Stimulated activated CD4-positive, alpha-beta T cell treated with anti-CD3 and anti-CD28 coated beads, Interleukin-1b, Interleukin-23, amount 100 ng/mL, for 1 hour (primary cell): ENCODE data around the gene HS3ST5.
"Not testable (repeated sequence)": the region's sequence is repeated elsewhere in the genome, so short reads cannot be mapped to it uniquely, and the experiment has no call there.

Experiments used
- DNase-seq, 2 donors: peaks; one replicate each; pipeline ENCODE4 v3.0.0-alpha.2; 2020; ENCODE audit warnings: low read depth in 2 of 2

The HS3ST5 gene

GRCh38 chr6:114092943-114093342 is 249.9 kb downstream of the HS3ST5 start:
- DNase-seq: no peak

- DNase-seq: no peak
Measured at GRCh38 chr6:114090626-114091025, 252.2 kb downstream of the HS3ST5 start.

DNA sequence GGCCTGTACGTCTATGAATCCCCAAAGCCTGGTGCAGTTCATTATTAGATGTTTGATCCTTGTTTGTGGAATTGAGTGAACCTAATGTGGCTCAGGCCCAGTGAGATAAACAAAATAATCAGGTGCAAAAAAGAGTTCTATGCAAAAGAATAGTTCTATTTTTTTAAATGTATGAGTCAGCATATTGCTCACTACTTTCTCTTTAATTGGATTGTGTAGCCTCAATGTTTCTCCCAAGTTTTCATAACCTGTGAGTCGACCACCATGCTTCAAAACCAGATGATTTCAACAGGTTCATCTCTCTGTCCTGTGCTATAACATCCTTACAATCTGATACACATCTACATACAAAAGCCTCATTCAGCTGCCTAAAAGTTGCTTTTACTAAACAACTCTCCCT is 255.3 kb downstream of the HS3ST5 start:
- no peak for DNase-seq

DNA sequence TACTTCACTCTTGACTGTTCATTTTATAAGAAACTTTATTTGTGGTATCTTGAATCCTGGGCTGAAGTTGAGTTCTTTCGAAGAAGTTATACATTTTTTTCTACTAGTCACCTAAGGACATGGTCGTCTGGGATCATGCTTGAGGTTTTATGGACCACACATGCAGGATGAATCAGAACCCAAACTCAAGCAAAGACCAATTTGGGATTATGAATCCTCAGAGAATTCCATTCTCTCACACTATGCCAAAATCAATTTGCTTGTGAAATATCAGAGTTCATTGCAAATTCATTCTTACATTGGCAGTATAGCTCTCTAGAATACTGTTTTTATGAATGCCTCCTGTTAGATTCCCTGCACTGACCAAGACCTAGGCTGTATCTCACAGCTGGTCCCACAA is 257.6 kb downstream of the HS3ST5 start:
- no peak for DNase-seq

- no peak for DNase-seq
Measured at GRCh38 chr6:114084327-114084890, 258.4 kb downstream of the HS3ST5 start.

GRCh38 chr6:114083251-114083650 is 259.6 kb downstream of the HS3ST5 start:
- no peak for DNase-seq

DNA sequence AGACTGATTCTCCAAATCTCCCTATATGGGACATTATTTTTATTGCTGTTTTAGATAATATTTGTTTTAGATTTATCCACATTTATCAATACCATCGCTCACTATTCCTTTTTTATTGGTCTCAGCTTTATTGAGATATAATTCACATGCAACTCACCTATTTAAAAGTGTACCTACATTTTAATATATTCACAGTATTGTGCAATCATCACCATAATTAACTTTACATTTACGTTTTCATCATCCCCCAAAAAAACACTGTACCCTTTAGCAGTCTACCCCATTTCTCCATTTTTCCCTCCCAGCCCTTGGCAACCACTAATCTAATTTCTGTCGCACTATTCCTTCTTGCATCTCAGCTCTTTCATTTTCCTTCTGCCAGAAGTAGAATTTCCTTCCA is 261.1 kb downstream of the HS3ST5 start:
- DNase-seq: no peak

DNA sequence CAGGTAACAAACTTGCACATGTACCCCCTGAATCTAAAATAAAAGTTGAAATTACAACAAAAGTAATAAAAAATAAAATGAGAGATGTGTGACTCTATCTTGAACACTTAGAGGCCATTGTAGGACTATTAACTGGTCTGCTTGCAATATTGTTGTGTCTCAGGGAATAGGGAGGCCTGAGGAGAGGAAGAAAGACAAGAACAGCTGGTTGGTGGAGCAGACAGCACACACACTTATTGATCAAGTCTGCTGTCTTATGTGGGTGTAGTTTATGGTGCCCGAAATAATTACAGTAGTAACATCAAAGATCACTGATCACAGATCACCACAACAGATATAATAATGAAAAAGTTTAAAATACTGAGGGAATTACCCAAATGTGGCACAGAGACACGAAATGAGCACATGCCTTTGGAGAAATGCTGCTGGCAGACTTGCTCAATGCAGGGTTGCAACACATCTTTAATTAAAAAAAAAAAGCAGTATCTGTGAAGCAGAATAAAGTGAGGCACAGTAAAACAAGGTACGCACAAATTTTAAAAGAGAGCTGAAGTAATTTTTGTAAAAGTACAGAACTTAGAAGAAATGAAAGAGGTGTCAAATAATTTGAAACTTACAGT is 261.8 kb downstream of the HS3ST5 start:
- DNase-seq: no peak

GRCh38 chr6:114080410-114080809 is 262.4 kb downstream of the HS3ST5 start:
- not testable (repeated sequence) for DNase-seq

- DNase-seq: no peak
Measured at GRCh38 chr6:114075777-114076176, 267.0 kb downstream of the HS3ST5 start.

DNA sequence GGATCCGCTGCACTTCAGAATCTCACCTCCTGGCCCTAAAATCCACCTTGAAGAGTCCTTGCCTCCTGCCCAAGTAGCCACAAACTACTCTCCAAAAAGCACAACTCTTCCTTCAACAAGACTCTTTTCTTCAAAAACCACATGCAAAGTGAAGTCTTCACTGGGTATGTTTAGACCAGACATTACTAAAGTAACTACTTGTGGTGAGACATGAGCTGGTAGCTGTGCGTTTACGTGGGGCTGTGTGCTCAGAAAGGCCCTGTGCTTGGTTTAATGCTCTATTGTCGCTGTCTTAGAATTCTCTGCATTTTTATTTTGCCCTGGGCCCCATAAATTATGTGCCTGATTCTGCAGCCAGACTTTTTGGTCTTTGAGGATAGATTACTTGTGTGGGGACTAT is 267.5 kb downstream of the HS3ST5 start:
- DNase-seq: no peak

- DNase-seq: no peak
Measured at GRCh38 chr6:114068771-114069170, 274.1 kb downstream of the HS3ST5 start.

- DNase-seq: no peak
Measured at GRCh38 chr6:114068116-114068515, 274.7 kb downstream of the HS3ST5 start.

- DNase-seq: no peak
Measured at GRCh38 chr6:114064862-114065261, 278.0 kb downstream of the HS3ST5 start.

DNA sequence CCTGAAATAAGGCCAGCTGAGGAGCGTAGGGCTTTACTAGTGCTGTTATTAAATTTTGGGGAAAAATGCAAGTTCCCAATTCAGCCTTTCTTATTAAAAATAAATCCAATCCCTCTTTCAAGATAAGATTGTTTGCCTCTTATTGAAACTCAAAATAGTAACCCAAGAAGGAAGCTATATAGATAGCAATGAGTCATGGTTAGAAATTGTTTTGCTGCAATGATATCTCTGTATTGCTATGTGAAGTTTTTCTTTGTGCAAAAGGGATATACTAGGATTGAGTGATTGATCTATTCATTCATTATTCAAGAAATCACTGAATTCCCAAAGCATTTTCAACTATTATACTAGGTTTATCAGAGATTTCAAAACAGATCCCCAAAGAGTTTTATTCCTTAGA is 278.9 kb downstream of the HS3ST5 start:
- DNase-seq: no peak

GRCh38 chr6:114062199-114062598 is 280.6 kb downstream of the HS3ST5 start:
- DNase-seq: no peak

GRCh38 chr6:114061741-114062140 is 281.1 kb downstream of the HS3ST5 start:
- DNase-seq: no peak

- no peak for DNase-seq
Measured at GRCh38 chr6:114061116-114061515, 281.7 kb downstream of the HS3ST5 start.

GRCh38 chr6:114058435-114058834 is 284.4 kb downstream of the HS3ST5 start:
- DNase-seq: no peak

DNA sequence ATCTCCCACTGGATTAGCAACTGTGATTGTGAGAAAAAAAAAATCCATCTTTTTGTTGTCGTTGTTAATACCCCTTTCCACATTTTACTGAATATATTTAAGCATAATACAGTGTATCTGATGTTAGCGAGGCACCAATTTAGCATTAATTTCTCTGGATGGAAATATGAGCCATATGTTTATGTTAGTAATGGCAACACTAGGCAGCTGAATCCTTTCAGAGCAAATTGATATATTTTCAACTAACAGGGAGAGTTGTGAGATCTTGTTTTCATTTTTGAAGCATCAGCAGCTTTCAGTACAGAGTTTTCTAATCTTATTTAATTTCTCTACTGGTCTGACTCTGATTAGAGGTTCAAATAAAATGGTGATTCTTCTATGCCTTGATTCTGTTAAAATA is 287.1 kb downstream of the HS3ST5 start:
- no peak for DNase-seq

GRCh38 chr6:114055349-114055748 is 287.5 kb downstream of the HS3ST5 start:
- no peak for DNase-seq

DNA sequence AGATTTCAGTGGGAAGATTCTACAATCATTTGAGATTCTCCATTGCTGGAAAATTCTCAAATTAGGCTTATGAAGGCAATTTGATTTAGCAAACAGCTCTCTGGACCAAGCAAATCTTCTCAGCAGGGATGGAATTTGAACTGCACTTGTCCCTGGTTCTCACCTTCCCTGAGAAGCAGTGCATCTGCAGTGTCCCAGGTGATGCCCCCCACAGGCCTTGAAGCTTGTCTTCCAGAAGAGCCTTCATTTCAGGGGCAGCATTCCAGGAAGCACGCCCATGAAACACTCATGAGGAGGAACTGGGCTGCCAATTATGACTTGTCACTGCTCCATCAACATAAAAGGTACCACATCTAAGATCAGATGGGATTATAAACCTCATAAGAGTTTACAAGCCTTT is 289.0 kb downstream of the HS3ST5 start:
- no peak for DNase-seq

GRCh38 chr6:114052141-114052540 is 290.7 kb downstream of the HS3ST5 start:
- DNase-seq: no peak

DNA sequence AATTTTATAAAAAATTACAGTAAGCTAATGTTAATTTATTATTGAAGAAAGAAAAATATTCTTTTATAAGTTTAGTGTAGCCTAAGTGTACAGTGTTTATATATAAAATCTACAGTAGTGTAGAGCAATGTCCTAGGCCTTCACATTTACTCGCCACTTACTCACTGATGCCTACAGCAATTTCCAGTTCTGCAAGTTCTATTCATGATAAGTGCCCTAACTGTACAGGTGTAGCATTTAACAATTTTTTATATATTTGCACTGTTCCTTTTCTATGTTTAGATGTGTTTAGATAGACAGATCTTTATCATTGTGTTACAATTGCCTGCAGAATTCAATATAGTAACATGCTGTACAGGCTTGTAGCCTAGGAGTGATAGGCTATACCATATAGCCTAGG is 291.8 kb downstream of the HS3ST5 start:
- DNase-seq: no peak
